GM21360 (cell line): ENCODE data around the gene NR6A1.

Experiments used
- ATAC-seq: cut with Tn5 transposase; IDR thresholded peaks from one replicate; pipeline ENCODE4 v1.9.1; 2021; ENCODE audit warnings: mild to moderate bottlenecking, moderate library complexity; ENCODE audit not compliant: unreplicated experiment

Gene NR6A1

DNA sequence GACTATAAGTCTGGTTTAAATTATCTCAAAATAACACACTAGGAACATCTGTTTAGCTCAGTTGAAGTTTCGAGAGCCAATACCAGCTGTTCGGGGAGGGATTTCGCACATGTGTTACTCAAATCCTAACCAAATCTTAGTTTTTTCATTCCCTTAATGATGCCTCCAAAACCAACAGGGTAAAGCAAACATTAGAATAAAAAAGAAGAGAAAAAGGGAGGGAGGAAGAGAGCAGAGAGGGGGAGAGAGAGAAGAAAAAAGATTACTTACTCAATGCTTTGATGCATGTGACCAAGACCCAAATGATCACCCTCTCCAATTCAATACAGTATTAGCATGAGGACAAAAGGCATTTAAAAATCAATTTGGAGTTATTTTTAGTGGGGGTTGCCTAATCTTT, 177.9 kb downstream of the NR6A1 start:
- no peak for ATAC-seq

DNA sequence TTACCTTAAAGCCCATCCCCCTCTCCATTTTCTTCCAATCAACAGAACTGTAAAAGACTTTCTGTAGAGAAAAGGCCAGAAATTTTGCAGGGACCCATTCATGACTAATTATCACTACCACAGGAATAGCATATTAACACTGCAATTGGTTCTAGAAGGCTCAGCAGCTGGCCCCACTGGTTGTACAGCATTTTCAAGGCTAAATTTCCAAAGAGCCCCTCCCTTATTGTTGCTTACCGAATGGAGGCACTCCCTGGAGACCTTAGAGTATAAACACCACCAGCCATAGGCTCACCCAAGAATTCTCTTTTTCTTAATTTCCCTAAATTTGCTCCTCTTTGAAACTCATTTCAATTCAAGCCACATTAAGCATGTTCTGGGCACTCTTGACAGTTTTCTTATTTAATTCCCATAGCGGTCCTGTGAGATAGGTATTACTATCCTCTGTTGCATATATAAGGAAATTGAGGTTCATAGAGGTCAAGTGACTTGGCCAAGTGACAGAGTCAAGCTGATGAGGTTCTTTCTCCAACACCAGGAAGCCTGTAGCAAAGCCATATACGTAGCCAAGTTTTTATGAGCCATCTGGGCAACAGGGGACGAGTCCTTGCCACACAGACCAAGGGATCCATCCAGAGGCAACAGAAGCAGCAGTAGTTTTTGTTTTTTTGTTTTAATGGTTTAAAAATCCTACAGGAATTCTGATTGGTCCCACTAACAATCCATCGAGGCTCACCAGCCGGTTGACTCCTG, 180.0 kb downstream of the NR6A1 start:
- no peak for ATAC-seq

DNA sequence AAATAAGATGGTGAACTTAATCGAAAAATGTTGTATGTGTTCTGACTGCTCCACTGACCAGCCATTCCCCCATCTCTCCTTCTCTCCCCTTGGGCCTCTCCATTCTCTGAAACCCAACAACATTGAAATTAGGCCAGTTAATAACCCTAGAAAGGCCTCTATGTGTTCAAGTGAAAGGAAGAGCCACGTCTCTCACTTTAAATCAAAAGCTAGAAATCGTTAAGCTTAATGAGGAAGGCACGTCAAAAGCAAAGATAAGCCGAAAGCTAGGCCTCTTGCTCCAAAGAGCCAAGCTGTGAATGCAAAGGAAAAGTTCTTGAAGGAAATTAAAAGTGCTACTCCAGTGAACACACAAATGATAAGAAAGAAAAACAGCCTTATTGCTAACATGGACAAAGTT, 186.5 kb downstream of the NR6A1 start:
- ATAC-seq = no peak

DNA sequence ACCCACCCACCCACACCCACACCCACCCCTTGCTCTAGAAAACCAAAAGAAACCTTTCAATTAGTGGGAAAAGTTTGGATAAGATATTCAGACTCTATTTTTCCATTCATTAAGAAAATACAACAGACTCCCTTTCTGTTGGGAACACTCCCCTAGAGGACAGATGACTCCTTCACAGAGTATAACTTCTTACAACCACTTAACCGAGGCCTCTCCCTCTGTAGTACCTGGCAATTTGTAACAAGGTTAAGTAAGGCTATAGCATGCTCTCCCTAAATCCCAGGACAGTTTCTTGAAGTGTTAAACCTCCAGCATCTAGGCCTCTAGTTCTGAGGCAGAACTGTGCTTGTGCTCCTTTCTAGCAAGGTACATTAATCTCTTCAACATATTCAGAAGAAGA, 188.0 kb downstream of the NR6A1 start:
- no peak for ATAC-seq

DNA sequence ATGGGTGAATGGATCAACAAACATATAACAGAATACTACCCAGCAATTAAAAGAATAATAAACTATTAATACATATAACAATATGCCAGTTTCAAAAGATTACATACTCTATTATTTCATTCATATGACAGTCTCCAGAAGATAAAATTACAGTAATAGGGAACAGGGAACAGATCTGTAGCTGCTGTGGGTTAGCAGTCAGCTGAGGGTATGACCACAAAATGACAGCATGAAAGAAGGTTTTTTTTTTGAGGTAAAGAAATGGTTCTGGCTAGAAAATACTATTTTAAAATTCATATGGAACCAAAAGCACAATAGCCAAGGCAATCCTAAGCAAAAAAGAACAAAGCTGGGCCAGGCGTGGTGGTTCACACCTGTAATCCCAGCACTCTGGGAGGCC, 190.9 kb downstream of the NR6A1 start:
- no peak for ATAC-seq

DNA sequence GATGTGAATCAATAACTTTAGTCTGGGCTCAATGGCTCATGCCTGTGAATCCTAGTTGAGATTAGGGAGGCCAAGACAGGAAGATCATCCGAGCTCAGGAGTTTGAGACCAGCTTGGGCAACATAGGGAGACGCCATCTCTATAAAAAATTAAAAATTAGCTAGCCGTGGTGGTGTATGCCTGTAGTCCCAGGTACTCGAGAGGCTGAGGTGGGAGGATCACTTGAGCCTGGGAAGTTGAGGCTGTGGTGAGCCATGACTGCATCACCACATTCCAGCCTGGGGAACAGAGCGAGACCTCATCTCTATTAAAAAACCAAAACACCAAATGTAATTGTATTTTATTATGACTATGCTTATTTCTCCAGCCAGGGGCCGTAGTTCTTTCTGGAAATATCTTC, 194.4 kb downstream of the NR6A1 start:
- no peak for ATAC-seq

DNA sequence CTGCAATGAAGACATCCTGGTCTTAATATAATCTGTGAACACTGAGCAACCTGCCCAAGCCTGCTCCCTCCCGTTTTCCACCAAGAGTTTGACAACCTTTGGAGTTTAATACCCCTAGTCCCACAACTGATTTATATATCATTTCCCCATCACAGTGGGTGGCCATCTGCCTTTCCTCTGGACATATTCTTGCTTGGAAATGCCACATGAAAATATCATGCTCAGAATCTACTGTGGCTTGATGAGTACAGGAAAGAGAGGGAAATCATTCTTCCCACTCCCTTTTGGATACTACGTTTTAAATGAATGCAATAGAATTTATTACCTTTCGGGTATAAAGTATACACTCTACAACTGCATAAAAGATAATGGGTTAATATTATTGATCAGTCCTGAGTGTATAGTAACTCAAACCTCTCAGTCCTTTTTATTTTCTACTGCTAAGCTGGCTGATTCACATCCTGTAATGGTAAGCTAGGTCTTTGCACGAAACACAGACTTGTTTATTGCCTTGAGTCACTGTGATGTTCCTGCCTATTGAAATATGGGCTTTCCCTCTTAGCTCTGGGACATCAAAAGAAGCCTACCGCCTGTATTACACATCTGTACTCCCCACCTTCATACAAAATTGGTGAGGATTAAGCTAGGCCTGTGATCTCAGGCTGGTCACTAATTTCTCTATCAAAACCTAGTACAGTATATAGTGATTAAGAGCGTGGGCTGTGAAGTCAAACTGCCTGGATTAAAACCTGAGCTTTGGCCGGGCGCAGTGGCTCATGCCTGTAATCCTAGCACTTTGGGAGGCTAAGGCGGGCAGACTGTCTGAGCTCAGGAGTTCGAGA, 196.4 kb downstream of the NR6A1 start:
- ATAC-seq = no peak

DNA sequence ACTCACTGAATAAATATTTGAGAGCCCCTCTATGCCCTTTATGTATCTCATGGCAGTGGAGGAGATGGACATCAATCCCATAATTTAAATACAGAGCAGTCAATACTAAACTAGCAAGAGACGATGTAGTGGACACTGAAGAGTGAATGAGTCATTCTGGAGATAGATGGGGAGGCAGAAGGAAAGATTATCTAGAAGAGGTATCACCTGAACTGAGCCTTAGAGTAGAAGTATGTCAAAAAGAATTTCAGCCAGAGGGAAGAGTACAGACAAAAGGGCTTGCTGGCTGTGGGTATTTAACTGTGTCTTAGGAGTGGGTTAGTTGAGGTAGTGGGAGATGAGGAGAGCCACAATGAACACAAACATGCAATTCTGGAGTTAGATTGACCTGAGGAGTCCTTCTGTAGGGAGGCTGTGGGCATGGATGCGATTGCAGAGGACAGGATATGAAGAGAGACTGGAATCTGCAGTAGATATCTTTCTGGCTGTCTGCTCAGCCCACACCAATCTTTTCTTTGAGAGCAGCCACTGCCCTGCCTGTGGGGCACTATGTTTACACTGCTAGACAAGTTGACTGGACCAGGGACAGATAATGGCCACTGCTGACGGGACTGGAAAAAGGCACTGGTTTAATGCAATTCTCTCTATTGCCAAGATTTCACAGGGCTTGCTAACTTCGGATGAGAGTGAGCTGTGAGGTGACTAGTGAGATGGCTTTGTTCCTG, 200.0 kb downstream of the NR6A1 start:
- no peak for ATAC-seq

DNA sequence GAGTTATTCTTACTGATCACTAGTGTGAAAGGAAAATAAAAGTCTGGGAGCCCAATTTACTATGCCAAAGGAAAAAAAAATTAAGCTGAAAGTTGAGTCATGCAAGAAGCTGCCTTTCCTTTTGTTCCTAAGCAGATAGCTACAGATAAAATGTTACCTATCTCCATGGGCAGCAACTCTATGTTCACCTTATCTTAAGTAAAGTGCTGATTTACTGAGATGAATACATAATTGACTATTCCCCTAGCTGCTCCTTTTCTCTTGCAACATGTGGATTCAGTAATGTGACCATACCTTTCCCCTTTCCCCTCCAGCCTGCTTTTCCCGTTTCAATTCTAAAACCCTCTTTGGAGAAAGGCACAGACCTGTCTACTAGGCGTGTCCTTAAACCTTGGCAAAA, 201.2 kb downstream of the NR6A1 start:
- ATAC-seq = no peak

DNA sequence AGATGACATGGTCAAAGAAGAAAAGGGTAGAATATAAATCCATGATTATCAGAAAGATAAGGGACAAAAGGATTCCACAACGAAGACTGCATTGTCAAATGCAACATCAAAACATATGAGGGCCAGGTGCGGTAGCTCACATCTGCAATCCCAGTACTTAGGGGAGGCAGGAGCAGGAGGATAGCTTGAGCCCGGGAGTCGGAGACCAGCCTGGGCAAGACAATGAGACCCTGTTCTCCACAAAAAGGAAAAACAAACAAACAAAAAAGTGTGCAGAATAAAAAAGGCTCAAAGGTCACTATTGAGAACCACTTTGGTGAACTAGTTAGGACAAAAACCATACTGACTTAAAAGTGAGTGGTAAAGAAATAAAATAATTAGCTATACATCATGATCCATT, 203.7 kb downstream of the NR6A1 start:
- no peak for ATAC-seq

DNA sequence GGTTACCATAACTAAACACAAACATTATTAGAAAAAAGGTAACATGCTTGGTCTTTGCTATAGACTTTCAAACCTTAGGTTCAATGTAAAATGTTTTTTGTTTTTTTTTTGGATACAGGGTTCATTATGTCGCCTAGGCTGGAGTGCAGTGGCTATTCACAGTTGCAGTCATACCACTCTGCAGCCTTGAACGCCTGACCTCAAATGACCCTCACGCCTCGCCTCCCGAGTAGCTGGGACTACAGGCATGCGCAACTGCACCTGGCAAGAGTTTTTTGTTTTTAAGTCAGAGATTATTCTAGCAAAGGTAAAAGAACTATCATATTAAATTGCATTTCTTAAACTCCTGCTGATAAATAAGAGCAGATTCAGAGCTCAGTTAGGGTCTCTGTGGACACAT, 208.8 kb downstream of the NR6A1 start:
- ATAC-seq = no peak

DNA sequence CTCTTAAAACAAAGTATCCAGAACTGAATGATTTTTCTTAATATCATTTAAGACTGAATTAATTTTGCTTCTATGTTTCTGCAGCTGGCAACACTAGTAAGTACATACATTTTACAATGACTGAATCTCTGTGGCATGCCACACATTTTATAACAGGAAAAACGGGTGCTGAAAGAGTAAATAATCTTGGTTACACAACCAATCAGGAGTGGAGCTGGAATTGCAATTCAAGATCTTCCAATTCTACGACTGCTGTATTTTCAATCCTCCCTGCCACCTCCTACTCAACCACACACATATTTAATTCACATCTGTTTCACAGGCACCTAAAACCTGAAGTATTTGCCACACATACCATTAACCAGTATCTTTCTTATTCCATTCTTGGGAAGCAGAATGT, 211.2 kb downstream of the NR6A1 start:
- ATAC-seq = no peak

DNA sequence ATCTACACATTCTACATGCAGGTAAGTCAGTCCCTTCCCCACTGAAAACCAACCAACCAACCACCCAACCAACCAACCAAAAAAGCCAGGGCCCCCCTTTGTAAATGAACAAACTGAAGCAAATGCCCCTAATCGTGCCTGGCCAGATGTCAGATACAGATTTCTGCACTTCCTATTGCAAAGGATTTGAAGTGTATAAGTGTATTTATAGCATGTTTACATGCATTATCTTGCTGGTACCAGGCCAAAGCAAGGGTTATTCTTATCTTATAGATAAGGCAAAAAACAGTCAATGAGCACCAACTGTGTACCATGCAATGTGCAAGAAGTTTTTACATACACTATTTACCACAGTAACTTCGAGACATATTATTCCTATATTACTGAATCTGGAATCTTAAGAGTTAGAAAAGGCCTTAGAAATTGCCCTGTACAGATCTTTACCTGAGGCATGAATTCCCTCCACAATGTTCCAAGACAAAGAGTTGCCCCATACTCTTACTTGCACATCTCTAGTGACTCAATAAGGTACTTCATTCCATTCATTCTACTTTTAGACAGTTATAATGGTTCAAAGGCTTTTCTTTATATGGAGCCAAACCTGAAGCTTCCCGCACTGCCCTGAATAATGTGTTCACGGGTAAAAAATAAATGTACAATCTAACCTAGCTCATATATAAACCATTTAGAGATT, 212.2 kb downstream of the NR6A1 start:
- no peak for ATAC-seq

DNA sequence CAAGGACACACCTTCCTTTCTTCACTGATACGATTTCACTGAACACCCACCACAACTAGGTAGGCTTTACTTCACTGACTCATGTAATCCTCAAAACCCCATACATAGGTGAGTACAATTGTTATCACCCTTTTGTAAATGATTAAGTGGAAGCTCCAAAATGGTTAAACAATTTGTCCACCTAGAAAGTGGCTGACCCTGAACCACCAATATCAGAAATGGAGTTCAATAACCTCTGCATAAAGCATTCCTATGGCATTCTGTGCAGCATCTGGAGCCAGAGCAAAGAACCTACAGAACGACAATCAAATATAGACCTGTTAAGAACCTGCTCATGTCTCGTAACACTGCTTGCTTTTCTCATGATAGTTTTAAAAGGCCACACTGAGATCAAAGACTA, 213.2 kb downstream of the NR6A1 start:
- ATAC-seq = no peak

DNA sequence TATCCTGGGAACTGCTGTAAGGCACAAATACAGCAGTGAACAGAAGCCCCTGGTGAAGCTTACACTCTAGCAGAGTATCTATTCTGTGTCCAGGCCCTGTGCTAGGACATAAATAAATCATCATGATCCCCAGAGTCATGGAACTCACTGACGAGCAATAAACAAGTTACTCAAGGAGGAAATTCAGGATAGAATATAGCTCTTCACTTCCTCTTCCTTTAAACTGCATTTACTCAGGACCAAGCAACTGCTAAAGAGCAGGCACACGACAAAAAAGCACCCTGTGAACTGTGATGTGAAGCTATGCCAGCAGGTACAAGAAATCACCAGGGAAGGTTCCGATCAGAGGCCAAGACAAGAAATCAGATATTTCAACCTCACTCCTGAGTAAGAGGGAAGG, 216.1 kb downstream of the NR6A1 start:
- no peak for ATAC-seq

DNA sequence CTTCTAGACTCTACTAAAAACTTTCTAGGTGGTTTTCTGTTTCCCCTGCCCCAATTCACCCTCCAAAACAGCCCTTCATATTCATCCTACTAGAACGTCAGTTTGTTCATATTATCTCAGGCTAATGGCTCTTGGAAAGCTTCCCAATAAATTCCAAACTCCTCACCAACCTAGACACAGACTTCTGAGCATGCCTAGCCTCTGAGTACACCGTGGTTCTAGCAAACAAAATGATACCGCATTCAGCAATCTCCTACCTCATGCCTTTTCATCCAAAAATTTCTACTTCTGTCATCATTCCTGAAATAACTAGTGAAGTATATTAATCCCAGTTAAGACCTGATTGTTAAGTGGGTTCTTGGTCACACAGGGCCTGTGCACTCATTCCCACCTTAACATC, 217.4 kb downstream of the NR6A1 start:
- ATAC-seq = no peak

DNA sequence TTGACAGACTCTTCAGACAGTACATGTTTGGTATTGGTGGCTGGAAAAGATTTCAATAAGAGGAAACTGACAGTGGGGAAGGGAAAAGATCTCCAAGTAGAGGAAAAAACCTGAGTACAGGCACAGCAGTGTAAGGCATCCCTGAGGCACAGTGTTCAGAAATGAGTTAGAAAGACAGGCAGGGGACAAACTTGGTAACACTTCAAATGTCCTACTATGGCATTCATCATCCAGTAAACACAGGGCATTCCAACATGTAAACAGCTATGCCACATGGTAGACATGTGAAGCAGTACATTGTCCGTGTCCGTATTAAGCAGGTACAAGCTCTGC, 218.9 kb downstream of the NR6A1 start:
- ATAC-seq = no peak

DNA sequence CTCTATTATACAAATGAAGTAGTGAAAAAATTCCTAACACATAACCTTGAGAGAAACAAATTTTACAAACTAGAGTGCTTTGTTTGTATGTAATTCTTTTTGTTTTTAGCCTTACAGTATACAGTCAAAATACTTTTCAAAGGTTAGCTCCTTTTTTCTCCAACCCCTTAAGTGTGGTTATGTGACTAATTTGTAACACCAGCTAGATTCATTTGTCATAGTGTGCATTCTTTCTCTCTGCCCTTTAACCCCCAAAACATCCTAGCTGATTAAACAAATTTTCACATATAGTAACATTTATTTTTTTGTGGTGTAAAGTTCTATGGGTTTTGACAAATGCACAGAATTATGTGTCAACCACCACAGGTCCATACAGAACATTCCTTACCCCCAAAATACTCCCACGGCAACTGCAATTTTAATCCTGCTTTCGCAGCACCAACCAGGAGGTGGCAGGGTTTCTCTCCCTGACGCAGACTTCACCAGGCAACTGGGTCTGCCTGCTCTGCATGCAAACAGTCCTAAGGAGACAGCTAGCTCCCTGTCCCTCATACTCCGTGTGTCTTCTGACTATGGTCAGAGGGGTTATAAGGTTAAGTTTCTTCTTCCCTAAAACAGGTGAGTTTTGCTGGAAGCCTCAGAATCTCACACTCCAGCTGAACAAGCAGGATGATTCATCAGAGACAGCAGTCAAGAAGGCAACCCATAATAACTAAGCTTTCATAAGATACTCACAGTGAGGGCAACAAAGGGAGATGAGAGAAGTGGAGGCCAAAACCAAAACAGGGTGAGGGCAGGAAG, 219.4 kb downstream of the NR6A1 start:
- ATAC-seq = no peak

DNA sequence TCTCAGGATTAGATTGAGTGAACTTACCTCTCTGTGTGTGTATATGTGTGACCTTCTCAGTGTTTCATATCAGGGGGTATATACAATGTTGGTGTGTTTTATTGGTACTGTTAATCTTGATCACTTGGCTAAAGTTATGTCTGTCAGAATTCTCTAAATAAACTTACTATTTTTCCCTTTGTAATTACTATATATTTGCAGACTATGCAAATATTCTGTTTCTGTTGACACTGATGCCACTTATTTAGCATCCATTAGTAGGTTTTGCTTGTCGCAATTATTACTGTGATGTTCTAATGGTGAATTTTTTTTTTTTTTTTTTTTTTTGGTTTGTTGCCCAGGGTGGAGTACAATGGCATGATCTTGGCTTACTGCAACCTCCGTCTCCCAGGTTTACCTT, 221.0 kb downstream of the NR6A1 start:
- no peak for ATAC-seq

DNA sequence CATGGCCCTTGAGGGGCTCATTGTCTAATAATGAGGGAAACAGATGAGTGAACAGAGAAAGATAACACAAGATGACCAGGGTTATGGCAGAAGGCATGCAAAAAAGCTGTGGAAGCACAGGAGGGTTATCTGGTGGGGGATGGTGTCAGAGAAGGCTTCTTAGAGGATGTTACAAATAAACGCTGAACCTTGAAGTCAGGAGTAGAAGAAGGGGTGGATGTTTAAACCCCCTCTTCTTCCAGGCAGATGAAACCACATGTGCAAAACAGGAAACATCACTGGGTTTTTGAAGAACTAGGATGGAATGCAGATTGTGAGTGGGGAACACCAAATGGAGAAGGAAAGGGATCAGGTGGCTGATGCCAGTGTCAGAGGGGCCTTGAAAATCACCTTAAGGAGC, 222.1 kb downstream of the NR6A1 start:
- ATAC-seq = no peak

DNA sequence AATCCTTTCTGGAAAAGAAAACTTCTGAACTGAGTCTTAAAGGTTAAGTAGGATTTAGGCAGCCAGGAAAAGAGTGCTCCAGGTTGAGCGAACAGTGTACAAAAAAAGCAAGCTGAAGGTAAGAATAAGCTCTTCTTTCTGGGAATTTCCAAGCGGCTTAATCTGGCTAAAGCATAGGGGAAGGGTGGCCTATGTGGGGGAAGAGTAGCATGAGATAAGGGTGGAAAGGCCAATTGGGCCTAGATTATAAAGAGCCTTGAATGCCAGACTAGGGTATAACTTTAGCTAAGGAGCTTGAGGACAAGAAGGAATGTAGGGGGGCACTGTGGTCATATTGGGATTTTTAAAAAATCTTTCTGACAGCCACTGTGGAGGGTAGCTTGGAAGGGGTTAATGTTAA, 226.6 kb downstream of the NR6A1 start:
- no peak for ATAC-seq
